Effector memory CD8-positive, alpha-beta T cell (primary cell): ENCODE data around the gene TSR3.
A peak's percentile ranks its signal among the peaks of the same experiment; 100 is the strongest.

ENCODE experiments used
- ATAC-seq: fragments of 150-1000 bp; cut with Tn5 transposase; replicated peaks from 2 replicates; pipeline ENCODE4 v1.10.0; 2021; ENCODE audit warnings: mild to moderate bottlenecking, moderate library complexity
- DNase-seq, 3 experiments: peaks; one replicate each; pipeline ENCODE4 v3.0.0; 2021
- H3K27ac Mint-ChIP-seq, 2 donors: one replicate each; pipeline ENCODE4 v1.8.0; 2022; ENCODE audit warnings: mild to moderate bottlenecking in 2 of 2, mixed read lengths in 2 of 2, moderate library complexity in 2 of 2
- H3K27me3 Mint-ChIP-seq, 2 donors: one replicate each; pipeline ENCODE4 v1.8.0; 2022; ENCODE audit warnings: mixed read lengths in 2 of 2
- H3K36me3 Mint-ChIP-seq: one replicate; pipeline ENCODE4 v1.8.0; 2022; ENCODE audit warnings: mild to moderate bottlenecking, moderate library complexity, mixed read lengths; ENCODE audit not compliant: insufficient read depth
- H3K4me1 Mint-ChIP-seq, 2 donors: one replicate each; pipeline ENCODE4 v1.8.0; 2022; ENCODE audit warnings: low read depth in 2 of 2, mixed read lengths in 2 of 2
- H3K4me3 Mint-ChIP-seq, 2 donors: one replicate each; pipeline ENCODE4 v1.8.0; 2022; ENCODE audit warnings: mild to moderate bottlenecking in 2 of 2, mixed read lengths in 2 of 2, moderate library complexity in 2 of 2
- H3K9me3 Mint-ChIP-seq, 2 donors: one replicate each; pipeline ENCODE4 v1.8.0; 2022; ENCODE audit warnings: mixed read lengths in 2 of 2

TSR3 gene

DNA sequence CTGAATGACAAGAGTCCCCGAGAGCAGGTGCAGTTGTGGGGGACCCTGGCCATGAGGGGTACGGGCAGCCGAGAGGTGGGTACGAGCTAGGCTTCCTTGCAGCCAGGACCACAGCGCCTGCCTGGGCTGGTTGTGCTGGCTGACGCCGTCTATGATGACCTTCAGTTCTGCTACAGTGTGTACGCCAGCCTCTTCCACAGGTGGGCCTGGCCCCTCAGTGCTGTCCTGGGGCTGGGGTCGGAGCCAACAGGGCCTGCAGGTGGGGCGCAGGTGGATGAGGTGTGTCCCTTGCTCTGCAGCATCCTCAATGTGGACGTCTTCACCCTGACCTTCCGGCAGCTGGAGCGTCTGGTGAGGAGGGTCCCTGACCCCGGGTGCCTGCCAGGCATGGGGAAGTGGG, 7.2 kb downstream of the TSR3 start:
- no peaks in the 10 kb centered on the region for H3K9me3 Mint-ChIP-seq
- no peak overlapping the region for H3K4me3 Mint-ChIP-seq
- H3K36me3 Mint-ChIP-seq: peaks cover 16% of the 10 kb centered on the region
- peak overlapping the region in 1 of 2 donors; percentile 66 for H3K27ac Mint-ChIP-seq
- no peak for ATAC-seq
- DNase-seq: no peak
- H3K27me3 Mint-ChIP-seq: no peaks in the 10 kb centered on the region
- peaks cover 14 to 16% of the 10 kb centered on the region in 2 donors for H3K4me1 Mint-ChIP-seq

GRCh38 chr16:1343428-1344242, 8.0 kb downstream of the TSR3 start:
- no peaks in the 10 kb centered on the region for H3K27me3 Mint-ChIP-seq
- peaks cover 7% of the 10 kb centered on the region for H3K36me3 Mint-ChIP-seq
- no peak for DNase-seq
- ATAC-seq: no peak
- H3K27ac Mint-ChIP-seq: peak overlapping the region in 1 of 2 donors; percentile 84
- H3K4me1 Mint-ChIP-seq: peaks cover 14 to 16% of the 10 kb centered on the region in 2 donors
- H3K9me3 Mint-ChIP-seq: no peaks in the 10 kb centered on the region
- peak overlapping the region; percentile 78 to 80 for H3K4me3 Mint-ChIP-seq

- H3K9me3 Mint-ChIP-seq: no peaks in the 10 kb centered on the region
- peak overlapping the region; percentile 78 to 80 for H3K4me3 Mint-ChIP-seq
- DNase-seq (peak; percentile 94 to 97 (median 96)), ATAC-seq (peak; percentile 84)
- peaks cover 5% of the 10 kb centered on the region for H3K36me3 Mint-ChIP-seq
- peaks cover 14 to 16% of the 10 kb centered on the region in 2 donors for H3K4me1 Mint-ChIP-seq
- no peaks in the 10 kb centered on the region for H3K27me3 Mint-ChIP-seq
- peak overlapping the region in 1 of 2 donors; percentile 84 for H3K27ac Mint-ChIP-seq
These were observed 8.9 kb downstream of the TSR3 start for GRCh38 chr16:1342526-1343427.

- H3K36me3 Mint-ChIP-seq: peaks cover 3% of the 10 kb centered on the region
- H3K27me3 Mint-ChIP-seq: no peaks in the 10 kb centered on the region
- H3K4me1 Mint-ChIP-seq: peaks cover 14 to 16% of the 10 kb centered on the region in 2 donors
- peak overlapping the region in 1 of 2 donors; percentile 84 for H3K27ac Mint-ChIP-seq
- ATAC-seq (no peak), DNase-seq (no peak)
- no peaks in the 10 kb centered on the region for H3K9me3 Mint-ChIP-seq
- H3K4me3 Mint-ChIP-seq: peak overlapping the region; percentile 78 to 80
These were observed 9.9 kb downstream of the TSR3 start for GRCh38 chr16:1341495-1342420.

GRCh38 chr16:1340730-1341494, 10.8 kb downstream of the TSR3 start:
- no peak for DNase-seq
- Mint-ChIP-seq H3K27me3 (no peaks in the 10 kb centered on the region), H3K4me1 (peaks cover 14 to 16% of the 10 kb centered on the region in 2 donors), H3K9me3 (no peaks in the 10 kb centered on the region), H3K27ac (no peak overlapping the region), H3K36me3 (peaks cover 8% of the 10 kb centered on the region), H3K4me3 (no peak overlapping the region)
- no peak for ATAC-seq

DNA sequence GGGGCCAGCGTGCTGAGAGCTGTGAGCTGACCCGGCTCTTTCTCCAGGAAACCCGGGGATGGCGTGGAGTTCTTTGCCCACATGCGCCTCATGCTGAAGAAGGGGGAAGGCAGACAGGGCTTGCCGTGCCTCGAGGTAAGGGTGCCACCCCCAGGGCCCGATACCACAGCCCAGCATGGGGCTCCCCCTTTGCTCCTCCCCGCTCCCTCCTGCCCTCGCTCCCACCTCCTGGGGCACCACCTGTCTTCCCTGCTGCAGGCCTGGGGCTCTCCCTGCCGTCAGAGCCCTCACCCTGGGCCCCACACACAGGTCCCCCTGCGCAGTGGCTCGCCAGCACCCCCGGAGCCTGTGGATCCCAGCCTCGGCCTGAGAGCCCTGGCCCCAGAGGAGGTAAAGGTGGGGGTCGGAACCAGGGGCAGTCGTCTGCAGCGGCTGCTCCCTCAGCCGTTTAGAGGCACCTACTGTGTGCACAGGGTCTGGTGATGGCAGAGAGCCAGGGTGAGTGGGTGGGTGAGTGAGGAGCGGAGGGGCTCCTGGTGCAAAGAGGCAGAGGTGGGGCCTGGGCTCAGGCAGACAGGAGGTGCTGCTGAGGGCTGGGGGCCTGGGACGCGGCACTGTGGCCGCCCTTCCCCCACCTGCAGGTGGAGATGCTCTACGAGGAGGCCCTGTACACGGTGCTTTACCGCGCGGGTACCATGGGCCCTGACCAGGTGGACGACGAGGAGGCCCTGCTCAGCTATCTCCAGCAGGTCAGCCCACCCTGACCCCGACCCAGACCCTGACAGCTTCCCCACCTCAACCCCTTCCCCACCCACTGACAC, 12.6 kb downstream of the TSR3 start:
- peaks cover 14 to 24% of the 10 kb centered on the region in 2 donors for H3K4me1 Mint-ChIP-seq
- H3K27ac Mint-ChIP-seq: no peak overlapping the region
- DNase-seq (no peak), ATAC-seq (no peak)
- peaks cover 11% of the 10 kb centered on the region for H3K36me3 Mint-ChIP-seq
- peaks cover 0 to 8% of the 10 kb centered on the region in 2 donors for H3K27me3 Mint-ChIP-seq
- no peak overlapping the region for H3K4me3 Mint-ChIP-seq
- no peaks in the 10 kb centered on the region for H3K9me3 Mint-ChIP-seq

GRCh38 chr16:1338119-1338730, 13.5 kb downstream of the TSR3 start:
- Mint-ChIP-seq H3K36me3 (peaks cover 11% of the 10 kb centered on the region), H3K9me3 (no peaks in the 10 kb centered on the region), H3K4me3 (no peak overlapping the region), H3K4me1 (peaks cover 12 to 20% of the 10 kb centered on the region in 2 donors), H3K27ac (no peak overlapping the region), H3K27me3 (peaks cover 0 to 8% of the 10 kb centered on the region in 2 donors)
- DNase-seq: no peak
- no peak for ATAC-seq

GRCh38 chr16:1337486-1337885, 14.2 kb downstream of the TSR3 start:
- H3K4me1 Mint-ChIP-seq: peaks cover 8 to 17% of the 10 kb centered on the region in 2 donors
- DNase-seq (no peak), ATAC-seq (no peak)
- H3K27me3 Mint-ChIP-seq: peaks cover 0 to 11% of the 10 kb centered on the region in 2 donors
- H3K9me3 Mint-ChIP-seq: no peaks in the 10 kb centered on the region
- no peak overlapping the region for H3K27ac Mint-ChIP-seq
- peaks cover 11% of the 10 kb centered on the region for H3K36me3 Mint-ChIP-seq
- no peak overlapping the region for H3K4me3 Mint-ChIP-seq

DNA sequence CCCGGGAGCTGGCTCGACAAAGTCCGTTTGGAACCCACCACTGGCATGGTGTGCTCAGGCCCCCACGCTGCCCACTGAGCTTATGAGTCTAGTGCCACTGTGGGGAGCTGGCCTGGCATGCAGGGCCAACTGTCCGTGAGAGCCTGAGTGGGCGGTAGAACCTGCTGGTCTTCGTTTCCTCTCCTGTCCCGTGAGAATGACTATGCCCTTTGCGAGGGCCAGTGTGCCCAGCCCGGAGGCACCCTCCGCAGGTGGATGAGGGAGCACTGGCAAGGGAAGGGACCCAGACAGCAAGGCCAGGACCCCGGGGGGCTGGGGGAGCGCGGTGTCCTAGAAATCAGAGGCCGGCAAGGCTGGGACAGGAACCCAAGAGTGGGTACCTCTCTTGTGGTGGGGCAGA, 15.1 kb downstream of the TSR3 start:
- Mint-ChIP-seq H3K4me1 (peaks cover 9 to 22% of the 10 kb centered on the region in 2 donors), H3K4me3 (peak overlapping the region in 1 of 2 donors; percentile 29), H3K9me3 (no peaks in the 10 kb centered on the region), H3K27me3 (peaks cover 0 to 15% of the 10 kb centered on the region in 2 donors), H3K36me3 (peaks cover 11% of the 10 kb centered on the region), H3K27ac (peak overlapping the region in 1 of 2 donors; percentile 53)
- ATAC-seq: no peak
- DNase-seq: no peak

DNA sequence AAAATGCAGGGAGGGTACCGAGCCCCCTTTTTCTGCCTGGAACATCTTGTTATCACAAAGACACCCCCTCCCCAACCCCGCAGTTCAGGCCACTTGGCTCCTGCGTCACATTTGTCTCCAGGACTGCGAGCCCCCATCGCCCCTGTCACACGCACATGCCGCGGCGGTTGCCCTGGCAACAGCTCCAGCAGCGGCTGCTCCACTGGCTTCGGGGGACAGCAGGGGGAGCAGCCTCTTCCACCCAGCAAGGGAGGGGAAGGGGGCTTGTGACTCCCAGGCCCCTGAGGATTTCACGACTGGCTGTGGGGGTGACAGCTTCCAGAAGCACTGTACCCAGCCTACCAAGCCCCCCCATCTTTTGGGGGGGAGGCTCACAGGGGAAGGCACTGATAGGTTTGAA, 15.7 kb downstream of the TSR3 start:
- DNase-seq: no peak
- Mint-ChIP-seq H3K9me3 (no peaks in the 10 kb centered on the region), H3K4me1 (peaks cover 14 to 27% of the 10 kb centered on the region in 2 donors), H3K4me3 (no peak overlapping the region), H3K36me3 (peaks cover 14% of the 10 kb centered on the region), H3K27me3 (peaks cover 0 to 15% of the 10 kb centered on the region in 2 donors), H3K27ac (peak overlapping the region; percentile 16 to 53)
- no peak for ATAC-seq

GRCh38 chr16:1335211-1335971, 16.3 kb downstream of the TSR3 start:
- DNase-seq: no peak
- Mint-ChIP-seq H3K9me3 (no peaks in the 10 kb centered on the region), H3K4me1 (peaks cover 14 to 24% of the 10 kb centered on the region in 2 donors), H3K27me3 (peaks cover 0 to 15% of the 10 kb centered on the region in 2 donors), H3K4me3 (peak overlapping the region; percentile 50 to 56), H3K36me3 (peaks cover 14% of the 10 kb centered on the region), H3K27ac (peak overlapping the region; percentile 28 to 53)
- ATAC-seq: no peak
